ENCODE data around the gene FAR2. TPM values are rescaled to one million over a fixed set of nuclear protein-coding genes. Genes with fewer than 3 reads are reported as not detected.
"Not testable (repeated sequence)": the region's sequence is repeated elsewhere in the genome, so short reads cannot be mapped to it uniquely, and the experiment has no call there.

The FAR2 gene
- total RNA-seq, 1 donor from 2014 or later: 19.5 TPM

GRCh38 chr12:29376118-29376517 is 227.0 kb downstream of the FAR2 start:
- TF ChIP-seq EZH2 (IDR thresholded peaks at IDR 0.05) (no peak), EZH2phosphoT487 (IDR thresholded peaks at IDR 0.05) (no peak), CTCF (IDR thresholded peaks at IDR 0.05) (no peak)
- Mint-ChIP-seq H3K36me3 (peaks cover 16% of the 10 kb centered on the region), H3K4me3 (no peak overlapping the region), H3K9me3 (no peaks in the 10 kb centered on the region), H3K27me3 (ENCODE audit: insufficient read depth, low read depth) (peaks cover 3% of the 10 kb centered on the region), H3K4me1 (peaks cover 13% of the 10 kb centered on the region), H3K27ac (no peak overlapping the region)
- Histone ChIP-seq H3K9me3 (ENCODE audit: low read depth) (no peaks in the 10 kb centered on the region), H3K4me3 (no peak overlapping the region), H3K4me1 (peaks cover 9% of the 10 kb centered on the region), H3K9ac (no peak overlapping the region), H2AFZ (replicated peaks) (no peak overlapping the region), H3K4me2 (no peak overlapping the region), H3K79me2 (ENCODE audit: low read depth) (peaks cover 81% of the 10 kb centered on the region), H3K36me3 (peaks cover 2% of the 10 kb centered on the region), H3F3A (ENCODE audit: low read depth) (peaks cover 6% of the 10 kb centered on the region), H3K27ac (no peak overlapping the region), H4K20me1 (ENCODE audit: low read depth) (peaks cover 18% of the 10 kb centered on the region), H3K27me3 (no peaks in the 10 kb centered on the region)
- no peak for DNase-seq (ENCODE audit: low spot score)

- H3K4me2 ChIP-seq: peak within 1 kb of the TSS; percentile 99
- H3K9me3 ChIP-seq (ENCODE audit: low read depth): no peaks in the 10 kb centered on the region
- H4K20me1 ChIP-seq (ENCODE audit: low read depth): peaks cover 7% of the 10 kb centered on the region
- peaks cover 9% of the 10 kb centered on the region for H3K4me1 ChIP-seq
- no peaks in the 10 kb centered on the region for H3K36me3 ChIP-seq
- H3K9ac ChIP-seq: peak within 1 kb of the TSS; percentile 99
- DNase-seq (ENCODE audit: low spot score): peak; percentile 99
- H3K27me3 ChIP-seq: no peaks in the 10 kb centered on the region
- H2AFZ ChIP-seq (replicated peaks): peak within 1 kb of the TSS; percentile 98
- H3K27ac ChIP-seq: peak within 1 kb of the TSS; percentile 92
- peaks cover 50% of the 10 kb centered on the region for H3K79me2 ChIP-seq (ENCODE audit: low read depth)
- Mint-ChIP-seq H3K36me3 (peaks cover 16% of the 10 kb centered on the region), H3K4me3 (peak within 1 kb of the TSS; percentile 98), H3K4me1 (peaks cover 13% of the 10 kb centered on the region), H3K9me3 (no peaks in the 10 kb centered on the region), H3K27ac (peak within 1 kb of the TSS; percentile 96), H3K27me3 (ENCODE audit: insufficient read depth, low read depth) (peaks cover 7% of the 10 kb centered on the region)
- TF ChIP-seq CTCF (IDR thresholded peaks at IDR 0.05) (no peak), EZH2 (IDR thresholded peaks at IDR 0.05) (no peak), EZH2phosphoT487 (IDR thresholded peaks at IDR 0.05) (no peak)
- H3K4me3 ChIP-seq: peak within 1 kb of the TSS; percentile 98
- peaks cover 6% of the 10 kb centered on the region for H3F3A ChIP-seq (ENCODE audit: low read depth)
These were observed 231.8 kb downstream of the FAR2 start, which contains the start of gene ERGIC2 for GRCh38 chr12:29380536-29381523. Gene ERGIC2 (minus strand): TSS chr12:29381172. CDS start chr12:29371633, 9,539 bp downstream.

GRCh38 chr12:29382251-29382650 is 233.2 kb downstream of the FAR2 start:
- H3K4me3 ChIP-seq: peak overlapping the region; percentile 98
- DNase-seq (ENCODE audit: low spot score): no peak
- H3K4me1 ChIP-seq: peaks cover 9% of the 10 kb centered on the region

GRCh38 chr12:29385194-29385593 is 236.1 kb downstream of the FAR2 start:
- not testable (repeated sequence) for H4K20me1 ChIP-seq (ENCODE audit: low read depth); H3F3A ChIP-seq (ENCODE audit: low read depth); H3K4me3 ChIP-seq; H2AFZ ChIP-seq (replicated peaks); H3K27ac Mint-ChIP-seq; H3K9me3 ChIP-seq (ENCODE audit: low read depth); H3K27me3 ChIP-seq; H3K36me3 ChIP-seq; H3K27me3 Mint-ChIP-seq (ENCODE audit: insufficient read depth, low read depth); H3K9ac ChIP-seq; H3K4me3 Mint-ChIP-seq; DNase-seq (ENCODE audit: low spot score); H3K36me3 Mint-ChIP-seq; H3K27ac ChIP-seq; H3K4me2 ChIP-seq; H3K4me1 Mint-ChIP-seq; H3K79me2 ChIP-seq (ENCODE audit: low read depth); H3K4me1 ChIP-seq; H3K9me3 Mint-ChIP-seq

More at GRCh38 chr12:29382251-29382650, 233.2 kb downstream of the FAR2 start:
- H4K20me1 ChIP-seq (ENCODE audit: low read depth): peaks cover 7% of the 10 kb centered on the region
- H3K9me3 ChIP-seq (ENCODE audit: low read depth): no peaks in the 10 kb centered on the region
- no peak overlapping the region for H3K27ac ChIP-seq
- Mint-ChIP-seq H3K9me3 (no peaks in the 10 kb centered on the region), H3K27ac (no peak overlapping the region), H3K4me3 (no peak overlapping the region), H3K4me1 (peaks cover 13% of the 10 kb centered on the region), H3K27me3 (ENCODE audit: insufficient read depth, low read depth) (peaks cover 7% of the 10 kb centered on the region), H3K36me3 (peaks cover 7% of the 10 kb centered on the region)
- TF ChIP-seq EZH2phosphoT487 (IDR thresholded peaks at IDR 0.05): no peak
- TF ChIP-seq CTCF (IDR thresholded peaks at IDR 0.05): no peak
- no peak for TF ChIP-seq EZH2 (IDR thresholded peaks at IDR 0.05)
- no peaks in the 10 kb centered on the region for H3K36me3 ChIP-seq
- peaks cover 6% of the 10 kb centered on the region for H3F3A ChIP-seq (ENCODE audit: low read depth)
- no peak overlapping the region for H3K9ac ChIP-seq
- H3K27me3 ChIP-seq: no peaks in the 10 kb centered on the region
- no peak overlapping the region for H3K4me2 ChIP-seq
- peak overlapping the region; percentile 98 for H2AFZ ChIP-seq (replicated peaks)
- H3K79me2 ChIP-seq (ENCODE audit: low read depth): peaks cover 36% of the 10 kb centered on the region

Data from neural progenitor cell (in vitro differentiated cells).